Measurements from ENCODE around the gene LPIN2. TPM values are rescaled to one million over a fixed set of nuclear protein-coding genes. Genes with fewer than 3 reads are reported as not detected.
"Not testable (repeated sequence)": the region's sequence is repeated elsewhere in the genome, so short reads cannot be mapped to it uniquely, and the experiment has no call there.

The LPIN2 gene
- total RNA-seq, 2 donors from 2014 or later = 75.8 to 84.8 TPM

DNA sequence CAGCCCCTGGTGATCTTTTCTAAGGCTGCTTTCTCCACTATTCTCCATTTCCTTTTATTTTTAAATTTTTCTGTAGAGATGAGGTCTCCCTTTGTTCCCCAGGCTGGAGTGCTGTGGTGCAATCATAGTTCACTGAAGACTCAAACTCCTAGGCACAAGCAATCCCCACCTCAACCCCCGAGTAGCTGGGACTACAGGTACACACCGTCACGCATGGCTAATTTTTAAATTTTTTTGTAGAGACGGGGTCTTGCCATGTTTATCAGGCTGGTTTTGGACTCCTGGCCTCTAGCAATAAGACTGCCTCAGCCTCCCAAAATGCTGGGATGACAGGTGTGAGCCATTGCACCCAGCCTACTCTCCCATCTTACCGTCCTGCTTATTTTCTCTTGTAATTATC is 22.7 kb upstream of the LPIN2 start:
- H3K4me3 Mint-ChIP-seq = no peak overlapping the region
- H3K9me3 ChIP-seq (ENCODE audit: control insufficient read depth, low read length, poor library complexity, severe bottlenecking) = no peaks in the 10 kb centered on the region
- H3K4me1 Mint-ChIP-seq = peaks cover 13% of the 10 kb centered on the region
- H3K27me3 Mint-ChIP-seq = no peaks in the 10 kb centered on the region
- no peak overlapping the region for H3K27ac Mint-ChIP-seq
- ATAC-seq (no peak), DNase-seq (no peak)
- H3K36me3 Mint-ChIP-seq (ENCODE audit: low read depth) = peaks cover 5% of the 10 kb centered on the region

DNA sequence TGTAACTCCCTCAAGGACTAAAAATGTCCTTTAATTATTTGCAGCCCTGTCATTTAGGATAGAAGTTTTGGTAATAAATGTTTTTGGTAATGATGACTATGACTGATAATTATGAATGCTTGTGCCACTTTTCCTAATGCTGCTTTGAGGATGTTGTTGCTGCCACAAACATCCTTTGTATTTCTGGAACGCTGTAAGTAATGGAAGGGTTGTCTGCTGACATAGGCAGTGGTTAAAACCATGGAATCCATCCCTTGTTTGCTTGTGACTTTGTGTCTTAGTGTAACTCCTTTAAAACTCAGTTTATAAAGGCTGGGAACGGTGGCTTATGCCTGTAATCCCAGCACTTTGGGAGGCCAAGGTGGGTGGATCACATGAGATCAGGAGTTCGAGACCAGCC is 19.8 kb upstream of the LPIN2 start:
- DNase-seq = no peak
- Mint-ChIP-seq H3K36me3 (ENCODE audit: low read depth) (peaks cover 2% of the 10 kb centered on the region), H3K4me3 (no peak overlapping the region), H3K27me3 (no peaks in the 10 kb centered on the region), H3K4me1 (peaks cover 9% of the 10 kb centered on the region), H3K27ac (no peak overlapping the region)
- no peak for ATAC-seq
- no peaks in the 10 kb centered on the region for H3K9me3 ChIP-seq (ENCODE audit: control insufficient read depth, low read length, poor library complexity, severe bottlenecking)

DNA sequence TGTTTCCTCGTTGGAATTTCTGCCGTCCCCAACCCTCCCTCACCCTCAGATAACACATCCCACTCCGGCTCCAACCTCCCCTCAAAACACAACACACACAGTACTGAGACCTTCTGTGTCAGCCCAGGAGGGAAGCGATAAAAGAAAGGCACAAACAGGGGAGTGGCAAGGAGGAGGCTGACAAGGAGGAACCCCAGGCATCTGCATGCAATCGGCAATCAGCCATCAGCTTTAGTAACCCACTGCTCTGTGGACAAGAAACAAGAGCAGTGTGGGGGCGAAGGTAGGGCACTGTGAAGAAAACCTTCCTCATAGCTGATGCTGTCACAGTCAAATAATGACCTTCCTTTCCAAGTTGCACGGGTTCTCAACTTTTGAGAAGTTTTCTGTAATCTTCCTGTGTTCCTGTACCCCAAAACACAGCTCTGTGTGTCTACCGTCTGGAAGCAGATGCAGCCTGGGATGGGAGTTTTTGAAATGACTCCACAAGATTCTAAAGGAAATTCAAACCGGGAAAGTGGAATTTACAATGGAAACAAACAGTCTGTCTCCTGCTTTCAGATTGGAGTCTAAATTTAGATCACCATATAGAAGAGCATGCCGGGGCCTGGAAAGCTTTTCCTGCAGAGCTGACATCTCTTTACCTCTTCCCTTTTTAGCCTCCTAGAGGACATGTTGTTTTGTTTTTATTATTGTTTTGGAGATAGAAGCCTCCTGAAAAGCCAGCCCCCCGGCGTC is 16.4 kb upstream of the LPIN2 start:
- H3K27ac Mint-ChIP-seq = no peak overlapping the region
- no peaks in the 10 kb centered on the region for H3K27me3 Mint-ChIP-seq
- DNase-seq (no peak), ATAC-seq (no peak)
- peaks cover 5% of the 10 kb centered on the region for H3K4me1 Mint-ChIP-seq
- no peak overlapping the region for H3K4me3 Mint-ChIP-seq
- H3K36me3 Mint-ChIP-seq (ENCODE audit: low read depth) = peaks cover 2% of the 10 kb centered on the region
- H3K9me3 ChIP-seq (ENCODE audit: control insufficient read depth, low read length, poor library complexity, severe bottlenecking) = no peaks in the 10 kb centered on the region

DNA sequence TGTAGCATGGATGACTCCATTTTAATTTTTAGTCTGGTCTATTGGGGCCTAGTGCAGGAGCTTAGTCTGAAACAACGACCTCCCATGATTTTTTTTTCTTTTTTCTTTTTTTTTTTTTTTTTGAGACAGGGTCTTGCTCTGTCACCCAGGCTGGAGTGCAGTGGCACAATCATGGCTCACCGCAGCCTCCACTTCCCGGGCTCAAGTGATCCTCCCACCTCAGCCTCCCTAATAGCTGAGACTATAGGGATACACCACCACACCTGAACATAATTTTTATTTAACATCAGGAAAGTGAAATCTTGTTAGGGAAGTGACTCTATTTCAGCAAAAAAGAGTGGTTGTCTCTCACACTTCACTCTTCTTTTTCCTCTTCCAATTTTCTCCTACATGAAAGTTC is 15.2 kb upstream of the LPIN2 start:
- not testable (repeated sequence) for ATAC-seq; H3K4me3 Mint-ChIP-seq; H3K4me1 Mint-ChIP-seq; H3K27ac Mint-ChIP-seq; H3K36me3 Mint-ChIP-seq (ENCODE audit: low read depth); H3K27me3 Mint-ChIP-seq; H3K9me3 ChIP-seq (ENCODE audit: control insufficient read depth, low read length, poor library complexity, severe bottlenecking); DNase-seq

DNA sequence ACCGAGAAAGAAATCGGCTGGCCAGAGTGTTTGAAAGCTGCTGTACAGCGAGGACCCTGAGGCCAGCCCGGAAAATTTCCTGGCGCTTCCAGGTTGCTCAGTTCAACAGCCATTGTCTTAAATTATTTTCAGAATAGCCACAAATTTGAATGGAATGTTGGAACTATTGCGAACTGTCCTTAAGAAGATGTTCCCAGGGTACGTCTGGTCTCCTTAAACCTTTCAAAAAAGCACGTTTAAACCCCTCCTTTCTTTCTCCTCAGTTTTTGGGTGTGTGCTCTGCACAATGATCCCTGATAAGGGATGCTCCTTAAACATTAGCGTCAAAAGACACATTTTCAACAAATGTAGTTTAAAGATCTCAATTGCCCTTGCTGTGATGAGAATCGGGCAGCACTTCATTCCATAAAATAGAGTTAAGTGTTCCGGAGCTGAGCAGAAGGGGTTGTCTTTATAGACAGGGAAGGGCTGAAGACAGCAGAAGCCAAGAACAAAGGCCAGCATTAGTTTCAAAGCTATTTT is 14.5 kb upstream of the LPIN2 start:
- ATAC-seq = no peak
- Mint-ChIP-seq H3K4me1 (peaks cover 5% of the 10 kb centered on the region), H3K27me3 (no peaks in the 10 kb centered on the region), H3K36me3 (ENCODE audit: low read depth) (peaks cover 2% of the 10 kb centered on the region), H3K4me3 (no peak overlapping the region), H3K27ac (no peak overlapping the region)
- DNase-seq = no peak
- no peaks in the 10 kb centered on the region for H3K9me3 ChIP-seq (ENCODE audit: control insufficient read depth, low read length, poor library complexity, severe bottlenecking)

DNA sequence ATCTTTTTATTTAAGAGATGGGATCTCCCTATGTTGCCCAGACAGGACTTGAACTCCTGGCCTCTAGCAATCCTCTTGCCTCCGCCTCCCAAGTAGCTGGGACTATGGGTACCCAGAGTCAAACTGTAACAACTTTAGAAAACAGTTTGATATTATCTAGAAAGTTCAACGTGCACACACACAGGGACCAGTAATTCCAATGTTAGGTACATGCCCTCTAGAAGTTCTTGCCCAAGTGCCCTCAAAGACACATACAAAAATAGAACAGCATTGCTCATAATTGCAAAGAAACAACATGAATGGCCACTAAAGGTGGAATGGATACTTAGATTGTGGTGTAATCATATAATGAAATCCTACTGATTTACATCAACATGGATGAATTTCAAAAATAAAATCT is 12.6 kb upstream of the LPIN2 start:
- no peaks in the 10 kb centered on the region for H3K9me3 ChIP-seq (ENCODE audit: control insufficient read depth, low read length, poor library complexity, severe bottlenecking)
- no peak overlapping the region for H3K4me3 Mint-ChIP-seq
- no peak for ATAC-seq
- no peaks in the 10 kb centered on the region for H3K4me1 Mint-ChIP-seq
- no peak overlapping the region for H3K27ac Mint-ChIP-seq
- H3K27me3 Mint-ChIP-seq = no peaks in the 10 kb centered on the region
- DNase-seq = no peak
- H3K36me3 Mint-ChIP-seq (ENCODE audit: low read depth) = no peaks in the 10 kb centered on the region

DNA sequence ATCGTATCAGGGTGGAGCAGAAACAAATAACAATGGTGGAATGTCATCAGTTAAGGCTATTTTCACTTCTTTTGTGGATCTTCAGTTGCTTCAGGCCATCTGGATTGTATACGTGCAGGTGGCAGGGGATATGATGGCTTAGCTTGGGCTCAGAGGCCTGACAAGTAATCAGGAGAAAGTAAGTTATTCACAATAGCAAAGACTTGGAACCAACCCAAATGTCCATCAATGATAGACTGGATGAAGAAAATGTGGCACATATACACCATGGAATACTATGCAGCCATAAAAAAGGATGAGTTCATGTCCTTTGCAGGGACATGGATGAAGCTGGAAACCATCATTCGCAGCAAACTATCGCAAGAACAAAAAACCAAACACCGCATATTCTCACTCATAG is 10.7 kb upstream of the LPIN2 start:
- not testable (repeated sequence) for H3K36me3 Mint-ChIP-seq (ENCODE audit: low read depth); H3K9me3 ChIP-seq (ENCODE audit: control insufficient read depth, low read length, poor library complexity, severe bottlenecking); ATAC-seq; DNase-seq; H3K4me3 Mint-ChIP-seq; H3K27ac Mint-ChIP-seq; H3K27me3 Mint-ChIP-seq; H3K4me1 Mint-ChIP-seq

DNA sequence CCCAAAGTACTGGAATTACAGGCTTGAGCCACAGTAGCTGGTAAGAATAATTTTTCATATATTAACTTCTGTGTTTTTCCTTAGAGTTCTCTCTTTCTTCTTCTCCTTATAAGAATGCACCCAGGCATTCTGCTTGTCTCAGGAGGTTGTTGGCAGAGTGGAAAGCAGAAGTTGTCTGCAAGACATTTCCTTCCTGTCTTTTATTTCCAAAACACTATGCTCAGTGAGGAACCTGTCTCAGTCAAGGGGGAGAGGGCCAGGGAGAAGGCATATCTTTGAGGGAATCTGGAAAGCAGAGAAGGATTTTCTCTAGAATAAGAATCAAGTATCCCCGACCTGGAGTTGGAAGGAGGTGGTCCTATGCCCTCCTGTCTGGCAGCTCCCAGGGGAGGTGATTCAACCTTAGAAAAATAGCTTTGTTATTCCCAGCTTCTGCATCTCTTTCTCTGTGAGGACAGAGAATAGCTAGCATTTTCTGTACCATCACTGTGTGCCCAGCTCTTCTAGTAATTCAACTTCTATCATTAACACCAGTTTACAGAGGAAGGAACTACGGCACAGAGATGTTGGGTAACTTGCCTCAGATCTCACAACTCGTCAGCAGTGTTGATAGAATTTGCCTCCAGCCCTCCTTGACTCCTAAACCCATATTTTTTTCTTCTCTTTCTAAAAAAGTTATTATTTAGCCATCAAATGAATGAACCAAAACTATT is 3.8 kb upstream of the LPIN2 start:
- Mint-ChIP-seq H3K27me3 (no peaks in the 10 kb centered on the region), H3K36me3 (ENCODE audit: low read depth) (peaks cover 2% of the 10 kb centered on the region), H3K4me3 (peak overlapping the region; percentile 76), H3K27ac (peak overlapping the region; percentile 90), H3K4me1 (peaks cover 25% of the 10 kb centered on the region)
- no peaks in the 10 kb centered on the region for H3K9me3 ChIP-seq (ENCODE audit: control insufficient read depth, low read length, poor library complexity, severe bottlenecking)
- ATAC-seq (no peak), DNase-seq (no peak)

DNA sequence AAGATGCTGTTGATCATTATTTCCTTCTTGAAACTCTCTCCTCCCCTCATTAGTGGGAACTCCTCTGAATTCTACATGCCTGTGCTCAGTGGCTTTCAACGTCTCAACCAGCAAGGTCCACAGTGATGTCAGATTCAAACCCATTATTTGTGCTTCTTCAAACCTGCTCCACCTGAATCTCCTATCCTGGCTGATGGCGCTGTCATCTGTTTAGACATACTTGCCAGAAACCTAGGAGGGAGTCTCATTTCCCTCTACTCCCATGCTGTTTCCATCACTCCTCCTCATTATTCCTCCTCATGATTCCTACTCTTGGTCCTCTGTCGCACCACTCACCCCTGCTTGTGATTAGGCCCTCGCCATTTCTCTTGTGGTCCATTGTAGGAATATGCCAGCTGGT is 2.9 kb upstream of the LPIN2 start:
- Mint-ChIP-seq H3K4me1 (peaks cover 32% of the 10 kb centered on the region), H3K27me3 (no peaks in the 10 kb centered on the region), H3K36me3 (ENCODE audit: low read depth) (peaks cover 2% of the 10 kb centered on the region), H3K4me3 (peak overlapping the region; percentile 76), H3K27ac (peak overlapping the region; percentile 90)
- no peaks in the 10 kb centered on the region for H3K9me3 ChIP-seq (ENCODE audit: control insufficient read depth, low read length, poor library complexity, severe bottlenecking)
- ATAC-seq (no peak), DNase-seq (no peak)

DNA sequence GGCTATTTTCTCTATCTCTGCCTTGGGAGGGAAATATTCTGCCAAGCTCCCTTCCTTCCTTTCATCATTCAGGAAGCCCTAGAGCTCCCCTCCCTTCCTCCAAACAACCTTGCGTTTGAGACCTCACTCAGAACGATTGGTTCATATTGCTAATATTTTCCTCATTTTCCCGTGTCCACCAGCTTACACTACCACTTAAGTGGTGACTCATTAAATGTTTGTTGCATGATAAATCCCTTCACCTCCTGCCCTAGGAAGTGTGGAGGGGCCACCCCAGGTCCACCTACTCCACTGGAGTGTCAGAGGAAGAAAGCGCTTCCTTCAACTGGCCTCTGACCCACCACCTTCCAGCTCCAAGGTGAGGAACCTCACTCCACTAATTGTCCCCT is 2.3 kb upstream of the LPIN2 start:
- DNase-seq = no peak
- Mint-ChIP-seq H3K27ac (peak overlapping the region; percentile 90), H3K27me3 (no peaks in the 10 kb centered on the region), H3K4me1 (peaks cover 39% of the 10 kb centered on the region), H3K4me3 (peak overlapping the region; percentile 76), H3K36me3 (ENCODE audit: low read depth) (peaks cover 2% of the 10 kb centered on the region)
- H3K9me3 ChIP-seq (ENCODE audit: control insufficient read depth, low read length, poor library complexity, severe bottlenecking) = no peaks in the 10 kb centered on the region
- no peak for ATAC-seq

DNA sequence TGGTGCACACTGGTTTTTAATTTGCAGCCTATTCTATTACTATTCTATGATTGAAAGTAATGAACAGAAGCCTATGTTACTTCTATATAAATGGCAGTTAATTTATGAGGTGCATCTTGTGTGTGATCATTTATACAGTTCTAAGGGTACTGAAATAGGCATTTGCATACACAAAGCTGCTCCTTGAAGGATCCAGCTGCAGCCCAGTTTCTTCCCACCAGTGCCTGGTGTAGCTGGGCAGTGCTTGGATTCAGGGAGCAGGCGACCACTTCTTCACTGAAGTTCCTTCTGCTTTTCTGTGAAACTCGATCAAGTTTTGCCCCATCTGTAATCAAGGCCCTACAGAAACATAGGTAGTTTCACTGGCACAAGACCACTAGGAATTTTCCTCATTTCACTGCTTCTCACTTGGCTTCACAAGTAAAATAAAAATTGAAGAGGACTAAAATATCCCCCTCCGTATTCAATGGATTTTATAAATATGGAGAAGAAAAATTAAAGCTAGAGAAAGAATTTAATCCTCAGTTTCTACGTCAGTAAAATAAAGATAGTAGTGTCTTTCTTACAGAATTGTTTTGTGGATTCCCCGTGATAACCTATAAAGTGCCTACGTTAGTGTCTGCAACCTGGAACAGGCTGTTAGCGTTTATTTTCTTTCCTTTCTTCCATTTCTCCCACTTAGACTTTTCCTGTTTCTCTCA is 1.7 kb upstream of the LPIN2 start:
- H3K36me3 Mint-ChIP-seq (ENCODE audit: low read depth) = peaks cover 2% of the 10 kb centered on the region
- ATAC-seq (no peak), DNase-seq (no peak)
- no peaks in the 10 kb centered on the region for H3K27me3 Mint-ChIP-seq
- H3K4me3 Mint-ChIP-seq = peak overlapping the region; percentile 76
- no peaks in the 10 kb centered on the region for H3K9me3 ChIP-seq (ENCODE audit: control insufficient read depth, low read length, poor library complexity, severe bottlenecking)
- H3K4me1 Mint-ChIP-seq = peaks cover 44% of the 10 kb centered on the region
- H3K27ac Mint-ChIP-seq = peak overlapping the region; percentile 90

DNA sequence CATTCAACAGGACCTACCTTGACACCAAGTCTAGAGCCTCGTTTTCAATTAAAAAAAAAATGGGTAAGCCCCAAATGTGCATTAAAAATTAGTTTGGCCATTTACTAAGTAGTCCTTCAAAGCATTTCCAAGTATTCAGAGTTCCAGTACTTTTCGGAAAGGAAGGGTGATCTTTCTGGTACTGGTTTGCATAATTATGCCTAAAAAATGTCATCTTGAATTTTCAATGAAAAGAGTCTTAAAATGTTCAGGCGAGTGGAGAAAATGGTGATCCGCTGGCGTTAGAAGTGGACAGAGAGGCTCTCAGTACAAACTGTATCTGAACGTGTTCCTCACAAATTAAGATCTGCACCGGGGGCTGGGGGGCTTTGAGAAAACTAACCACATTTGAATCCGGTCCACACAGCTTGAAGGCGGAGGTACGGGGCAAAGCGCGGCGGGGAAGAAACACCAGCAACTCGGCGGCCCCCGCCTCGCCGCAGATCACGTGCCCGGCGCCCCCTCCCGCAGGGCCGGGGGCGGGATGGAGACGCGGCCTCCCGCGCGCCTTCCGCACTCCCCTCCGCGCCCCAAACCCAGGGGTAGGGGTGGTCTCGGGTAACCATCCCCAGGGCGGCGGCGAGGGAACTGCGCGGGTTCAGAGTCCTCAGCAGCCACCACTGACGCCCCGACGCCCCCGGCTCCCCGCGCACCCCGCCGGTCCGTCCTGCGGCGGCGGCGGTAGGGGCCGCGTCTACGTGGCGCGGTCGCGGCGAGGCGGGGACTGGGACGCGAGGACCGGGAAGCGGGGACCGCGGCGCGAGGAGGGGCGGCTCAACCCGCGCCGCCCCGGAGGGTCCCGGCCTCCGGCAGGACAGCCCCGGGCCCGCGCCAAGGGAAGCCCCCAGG is 564 bp downstream of the LPIN2 start:
- DNase-seq = peak; percentile 37 to 51 (median 48)
- peak overlapping the region; percentile 94 for H3K27ac Mint-ChIP-seq
- H3K36me3 Mint-ChIP-seq (ENCODE audit: low read depth) = peaks cover 4% of the 10 kb centered on the region
- peak; percentile 28 for ATAC-seq
- peaks cover 48% of the 10 kb centered on the region for H3K4me1 Mint-ChIP-seq
- H3K27me3 Mint-ChIP-seq = no peaks in the 10 kb centered on the region
- no peaks in the 10 kb centered on the region for H3K9me3 ChIP-seq (ENCODE audit: control insufficient read depth, low read length, poor library complexity, severe bottlenecking)
- H3K4me3 Mint-ChIP-seq = peak overlapping the region; percentile 94
